ENCODE results near the gene SLC38A2. TPM values are rescaled to one million over a fixed set of nuclear protein-coding genes. Genes with fewer than 3 reads are reported as not detected.

The SLC38A2 gene
- total and polyA plus RNA-seq, 2 experiments from 2014 or later = 181 to 718 TPM

DNA sequence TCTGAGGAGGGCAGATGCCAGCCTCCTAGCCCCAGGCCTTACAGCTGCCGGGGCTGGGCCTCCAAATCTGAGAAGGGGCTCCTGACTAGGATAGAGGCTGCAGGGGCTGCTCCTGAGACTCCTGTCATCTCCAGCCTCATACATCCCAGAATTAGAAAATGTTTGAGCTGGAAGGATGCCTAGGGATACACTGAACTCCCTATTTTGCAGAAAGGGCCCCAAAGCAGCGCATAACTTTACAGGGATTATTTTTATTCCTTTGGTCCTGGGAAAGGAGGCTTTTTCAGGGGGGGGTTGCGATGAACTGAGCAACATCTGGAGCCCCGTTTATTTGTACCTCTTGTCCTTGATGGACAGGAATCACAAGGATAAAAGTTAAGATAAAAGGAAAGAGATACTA lies 35.9 kb upstream of the SLC38A2 start:
- H3K27me3 Mint-ChIP-seq (ENCODE audit: insufficient read depth, low read depth, poor library complexity) = no peaks in the 10 kb centered on the region
- Histone ChIP-seq H4K20me1 (replicated peaks; ENCODE audit: insufficient read depth) (no peaks in the 10 kb centered on the region), H3K36me3 (ENCODE audit: insufficient read depth) (no peaks in the 10 kb centered on the region), H3K27me3 (ENCODE audit: insufficient read depth) (no peaks in the 10 kb centered on the region), H3K79me2 (replicated peaks; ENCODE audit: insufficient read depth) (no peaks in the 10 kb centered on the region), H3K9me2 (ENCODE audit: insufficient read depth) (no peaks in the 10 kb centered on the region), H3F3A (replicated peaks; ENCODE audit: low read depth) (no peaks in the 10 kb centered on the region), H3K27ac (ENCODE audit: low read depth) (no peak overlapping the region; the same call in 1 of the 2 replicates), H3K4me2 (no peak overlapping the region), H2AFZ (no peak overlapping the region), H3K4me1 (ENCODE audit: insufficient read depth) (peaks cover 10% of the 10 kb centered on the region), H3K4me3 (no peak overlapping the region)
- H3K4me1 Mint-ChIP-seq = peaks cover 23% of the 10 kb centered on the region
- DNase-seq (ENCODE audit: low spot score) (no peak), ATAC-seq (no peak)
- TF ChIP-seq, protein P1, sequence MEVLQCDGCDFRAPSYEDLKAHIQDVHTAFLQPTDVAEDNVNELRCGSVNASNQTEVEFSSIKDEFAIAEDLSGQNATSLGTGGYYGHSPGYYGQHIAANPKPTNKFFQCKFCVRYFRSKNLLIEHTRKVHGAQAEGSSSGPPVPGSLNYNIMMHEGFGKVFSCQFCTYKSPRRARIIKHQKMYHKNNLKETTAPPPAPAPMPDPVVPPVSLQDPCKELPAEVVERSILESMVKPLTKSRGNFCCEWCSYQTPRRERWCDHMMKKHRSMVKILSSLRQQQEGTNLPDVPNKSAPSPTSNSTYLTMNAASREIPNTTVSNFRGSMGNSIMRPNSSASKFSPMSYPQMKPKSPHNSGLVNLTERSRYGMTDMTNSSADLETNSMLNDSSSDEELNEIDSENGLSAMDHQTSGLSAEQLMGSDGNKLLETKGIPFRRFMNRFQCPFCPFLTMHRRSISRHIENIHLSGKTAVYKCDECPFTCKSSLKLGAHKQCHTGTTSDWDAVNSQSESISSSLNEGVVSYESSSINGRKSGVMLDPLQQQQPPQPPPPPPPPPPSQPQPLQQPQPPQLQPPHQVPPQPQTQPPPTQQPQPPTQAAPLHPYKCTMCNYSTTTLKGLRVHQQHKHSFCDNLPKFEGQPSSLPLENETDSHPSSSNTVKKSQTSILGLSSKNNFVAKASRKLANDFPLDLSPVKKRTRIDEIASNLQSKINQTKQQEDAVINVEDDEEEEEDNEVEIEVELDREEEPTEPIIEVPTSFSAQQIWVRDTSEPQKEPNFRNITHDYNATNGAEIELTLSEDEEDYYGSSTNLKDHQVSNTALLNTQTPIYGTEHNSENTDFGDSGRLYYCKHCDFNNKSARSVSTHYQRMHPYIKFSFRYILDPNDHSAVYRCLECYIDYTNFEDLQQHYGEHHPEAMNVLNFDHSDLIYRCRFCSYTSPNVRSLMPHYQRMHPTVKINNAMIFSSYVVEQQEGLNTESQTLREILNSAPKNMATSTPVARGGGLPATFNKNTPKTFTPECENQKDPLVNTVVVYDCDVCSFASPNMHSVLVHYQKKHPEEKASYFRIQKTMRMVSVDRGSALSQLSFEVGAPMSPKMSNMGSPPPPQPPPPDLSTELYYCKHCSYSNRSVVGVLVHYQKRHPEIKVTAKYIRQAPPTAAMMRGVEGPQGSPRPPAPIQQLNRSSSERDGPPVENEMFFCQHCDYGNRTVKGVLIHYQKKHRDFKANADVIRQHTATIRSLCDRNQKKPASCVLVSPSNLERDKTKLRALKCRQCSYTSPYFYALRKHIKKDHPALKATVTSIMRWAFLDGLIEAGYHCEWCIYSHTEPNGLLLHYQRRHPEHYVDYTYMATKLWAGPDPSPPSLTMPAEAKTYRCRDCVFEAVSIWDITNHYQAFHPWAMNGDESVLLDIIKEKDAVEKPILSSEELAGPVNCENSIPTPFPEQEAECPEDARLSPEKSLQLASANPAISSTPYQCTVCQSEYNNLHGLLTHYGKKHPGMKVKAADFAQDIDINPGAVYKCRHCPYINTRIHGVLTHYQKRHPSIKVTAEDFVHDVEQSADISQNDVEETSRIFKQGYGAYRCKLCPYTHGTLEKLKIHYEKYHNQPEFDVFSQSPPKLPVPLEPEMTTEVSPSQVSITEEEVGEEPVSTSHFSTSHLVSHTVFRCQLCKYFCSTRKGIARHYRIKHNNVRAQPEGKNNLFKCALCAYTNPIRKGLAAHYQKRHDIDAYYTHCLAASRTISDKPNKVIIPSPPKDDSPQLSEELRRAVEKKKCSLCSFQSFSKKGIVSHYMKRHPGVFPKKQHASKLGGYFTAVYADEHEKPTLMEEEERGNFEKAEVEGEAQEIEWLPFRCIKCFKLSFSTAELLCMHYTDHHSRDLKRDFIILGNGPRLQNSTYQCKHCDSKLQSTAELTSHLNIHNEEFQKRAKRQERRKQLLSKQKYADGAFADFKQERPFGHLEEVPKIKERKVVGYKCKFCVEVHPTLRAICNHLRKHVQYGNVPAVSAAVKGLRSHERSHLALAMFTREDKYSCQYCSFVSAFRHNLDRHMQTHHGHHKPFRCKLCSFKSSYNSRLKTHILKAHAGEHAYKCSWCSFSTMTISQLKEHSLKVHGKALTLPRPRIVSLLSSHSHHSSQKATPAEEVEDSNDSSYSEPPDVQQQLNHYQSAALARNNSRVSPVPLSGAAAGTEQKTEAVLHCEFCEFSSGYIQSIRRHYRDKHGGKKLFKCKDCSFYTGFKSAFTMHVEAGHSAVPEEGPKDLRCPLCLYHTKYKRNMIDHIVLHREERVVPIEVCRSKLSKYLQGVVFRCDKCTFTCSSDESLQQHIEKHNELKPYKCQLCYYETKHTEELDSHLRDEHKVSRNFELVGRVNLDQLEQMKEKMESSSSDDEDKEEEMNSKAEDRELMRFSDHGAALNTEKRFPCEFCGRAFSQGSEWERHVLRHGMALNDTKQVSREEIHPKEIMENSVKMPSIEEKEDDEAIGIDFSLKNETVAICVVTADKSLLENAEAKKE (CRISPR knock-in tag; IDR thresholded peaks at IDR 0.05) = no peak
- no peak for TF ChIP-seq POLR2AphosphoS5 (IDR thresholded peaks at IDR 0.05; ENCODE audit: low read depth)
- H3K36me3 Mint-ChIP-seq (ENCODE audit: low read depth) = peaks cover 7% of the 10 kb centered on the region
- H3K4me3 Mint-ChIP-seq = no peak overlapping the region
- no peaks in the 10 kb centered on the region for H3K9me3 Mint-ChIP-seq
- no peak overlapping the region for H3K27ac Mint-ChIP-seq

GRCh38 chr12:46407361-46407760 lies 34.8 kb upstream of the SLC38A2 start:
- no peak overlapping the region for H2AFZ ChIP-seq
- H3K36me3 ChIP-seq (ENCODE audit: insufficient read depth) = no peaks in the 10 kb centered on the region
- H3K27me3 ChIP-seq (ENCODE audit: insufficient read depth) = no peaks in the 10 kb centered on the region
- Mint-ChIP-seq H3K27ac (no peak overlapping the region), H3K4me1 (peaks cover 34% of the 10 kb centered on the region), H3K9me3 (no peaks in the 10 kb centered on the region), H3K4me3 (no peak overlapping the region), H3K36me3 (ENCODE audit: low read depth) (peaks cover 7% of the 10 kb centered on the region), H3K27me3 (ENCODE audit: insufficient read depth, low read depth, poor library complexity) (no peaks in the 10 kb centered on the region)
- no peaks in the 10 kb centered on the region for H3K9me2 ChIP-seq (ENCODE audit: insufficient read depth)
- no peaks in the 10 kb centered on the region for H4K20me1 ChIP-seq (replicated peaks; ENCODE audit: insufficient read depth)
- ATAC-seq = no peak
- H3K4me3 ChIP-seq = no peak overlapping the region
- no peak overlapping the region for H3K27ac ChIP-seq (ENCODE audit: low read depth)
- no peak for DNase-seq (ENCODE audit: low spot score)
- no peaks in the 10 kb centered on the region for H3F3A ChIP-seq (replicated peaks; ENCODE audit: low read depth)
- no peak overlapping the region for H3K4me2 ChIP-seq
- H3K4me1 ChIP-seq (ENCODE audit: insufficient read depth) = peaks cover 21% of the 10 kb centered on the region
- no peaks in the 10 kb centered on the region for H3K79me2 ChIP-seq (replicated peaks; ENCODE audit: insufficient read depth)
- TF ChIP-seq NANOG (IDR thresholded peaks at IDR 0.05; ENCODE audit: borderline replicate concordance) (no peak), ZNF114 (CRISPR knock-in tag; IDR thresholded peaks at IDR 0.05) (no peak), JUNB (IDR thresholded peaks at IDR 0.05; ENCODE audit: unreplicated experiment) (no peak), POLR2AphosphoS5 (IDR thresholded peaks at IDR 0.05; ENCODE audit: low read depth) (no peak), ZNF331 (CRISPR knock-in tag; IDR thresholded peaks at IDR 0.05; ENCODE audit: low read depth) (no peak), REST (IDR thresholded peaks at IDR 0.05; ENCODE audit: unreplicated experiment) (no peak), CREB1 (CRISPR knock-in tag; IDR thresholded peaks at IDR 0.05; ENCODE audit: low read depth) (no peak), EZH2phosphoT487 (IDR thresholded peaks at IDR 0.05; ENCODE audit: unreplicated experiment) (no peak)
- TF ChIP-seq, protein P2, sequence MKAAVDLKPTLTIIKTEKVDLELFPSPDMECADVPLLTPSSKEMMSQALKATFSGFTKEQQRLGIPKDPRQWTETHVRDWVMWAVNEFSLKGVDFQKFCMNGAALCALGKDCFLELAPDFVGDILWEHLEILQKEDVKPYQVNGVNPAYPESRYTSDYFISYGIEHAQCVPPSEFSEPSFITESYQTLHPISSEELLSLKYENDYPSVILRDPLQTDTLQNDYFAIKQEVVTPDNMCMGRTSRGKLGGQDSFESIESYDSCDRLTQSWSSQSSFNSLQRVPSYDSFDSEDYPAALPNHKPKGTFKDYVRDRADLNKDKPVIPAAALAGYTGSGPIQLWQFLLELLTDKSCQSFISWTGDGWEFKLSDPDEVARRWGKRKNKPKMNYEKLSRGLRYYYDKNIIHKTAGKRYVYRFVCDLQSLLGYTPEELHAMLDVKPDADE (IDR thresholded peaks at IDR 0.05) = no peak

All from GM23338 (cell line).